ENCODE measurements around the gene FAM8A1.

GRCh38 chr6:17632934-17633333 is 32.8 kb downstream of the FAM8A1 start:
- no peak for TF ChIP-seq POLR2AphosphoS5 (IDR thresholded peaks at IDR 0.05; ENCODE audit: borderline replicate concordance, low read depth, low read length)
- TF ChIP-seq EZH2 (IDR thresholded peaks at IDR 0.05) = no peak
